Ecto neural progenitor cell (in vitro differentiated cells): ENCODE results near the gene MPND.

Experiments used
- DNase-seq: peaks from one replicate; pipeline ENCODE4 v3.0.0-alpha.2; 2018; ENCODE audit warnings: low spot score

Gene MPND

DNA sequence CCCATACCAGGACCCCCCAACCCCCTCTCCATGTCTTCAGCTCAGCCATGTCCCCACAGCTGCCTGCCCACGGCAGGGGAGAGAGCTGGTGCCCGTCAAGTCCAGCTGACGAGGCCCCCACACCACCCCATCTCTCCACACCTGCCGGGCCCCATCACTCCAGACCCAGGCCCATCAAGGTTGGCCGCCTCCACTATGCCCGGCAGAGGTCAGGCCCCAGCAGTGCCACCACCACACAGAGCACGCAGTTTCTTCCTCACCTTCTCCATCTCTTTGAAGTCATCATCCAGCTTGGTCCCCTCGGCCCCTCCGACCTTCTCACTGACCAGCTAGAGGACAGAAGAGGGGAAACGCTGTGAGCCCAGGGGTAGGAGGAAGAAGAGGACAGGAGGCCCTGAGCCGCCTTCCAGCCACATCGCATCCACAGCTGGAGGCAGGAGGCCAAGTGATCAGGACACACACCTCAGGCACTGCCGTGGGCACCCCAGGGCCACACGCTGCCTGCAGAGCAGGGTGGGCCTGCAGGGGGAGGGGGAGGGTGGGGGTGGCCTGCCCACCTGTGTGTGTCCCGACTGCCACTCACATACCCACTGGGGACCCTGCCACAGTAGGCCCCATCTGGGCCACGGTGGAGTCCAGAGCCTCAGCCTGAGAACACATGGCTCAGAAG is 23.4 kb downstream of the MPND start:
- DNase-seq = no peak

DNA sequence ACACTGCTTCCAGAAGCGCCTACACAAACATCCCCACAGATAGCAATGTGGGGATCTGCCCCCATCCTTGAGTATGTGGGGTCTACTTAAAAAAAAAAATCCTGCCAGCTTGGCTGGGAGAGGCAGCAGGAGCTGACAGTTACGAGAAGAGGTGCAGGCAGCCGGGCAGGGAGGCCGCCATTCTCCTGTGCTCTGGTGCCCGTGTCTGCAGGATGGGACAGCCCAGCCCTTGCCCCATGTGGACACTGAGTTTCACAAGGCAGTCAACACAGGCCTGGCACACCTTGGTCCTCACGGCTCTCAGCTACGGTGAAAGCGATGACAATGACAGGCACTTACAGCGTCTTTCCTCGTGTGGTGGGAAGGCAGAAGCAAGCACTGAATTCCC is 24.0 kb downstream of the MPND start:
- DNase-seq = no peak

DNA sequence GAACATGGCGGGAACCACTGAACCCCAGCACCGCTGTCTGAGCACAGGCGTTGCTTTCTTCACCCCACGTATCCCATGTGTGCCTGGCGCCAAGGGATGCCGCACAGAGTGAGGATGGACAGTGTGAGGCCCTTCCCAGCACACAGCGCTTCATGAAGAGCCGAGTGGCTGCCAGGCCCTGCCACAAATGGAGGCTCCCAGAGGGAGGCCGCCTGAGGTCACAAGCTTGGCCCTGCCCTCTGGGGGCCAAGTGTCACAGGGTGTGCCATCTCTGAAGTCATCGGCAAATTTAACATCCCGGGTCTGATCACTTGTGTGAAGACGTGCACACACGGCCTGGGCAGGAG is 24.4 kb downstream of the MPND start:
- DNase-seq = no peak

DNA sequence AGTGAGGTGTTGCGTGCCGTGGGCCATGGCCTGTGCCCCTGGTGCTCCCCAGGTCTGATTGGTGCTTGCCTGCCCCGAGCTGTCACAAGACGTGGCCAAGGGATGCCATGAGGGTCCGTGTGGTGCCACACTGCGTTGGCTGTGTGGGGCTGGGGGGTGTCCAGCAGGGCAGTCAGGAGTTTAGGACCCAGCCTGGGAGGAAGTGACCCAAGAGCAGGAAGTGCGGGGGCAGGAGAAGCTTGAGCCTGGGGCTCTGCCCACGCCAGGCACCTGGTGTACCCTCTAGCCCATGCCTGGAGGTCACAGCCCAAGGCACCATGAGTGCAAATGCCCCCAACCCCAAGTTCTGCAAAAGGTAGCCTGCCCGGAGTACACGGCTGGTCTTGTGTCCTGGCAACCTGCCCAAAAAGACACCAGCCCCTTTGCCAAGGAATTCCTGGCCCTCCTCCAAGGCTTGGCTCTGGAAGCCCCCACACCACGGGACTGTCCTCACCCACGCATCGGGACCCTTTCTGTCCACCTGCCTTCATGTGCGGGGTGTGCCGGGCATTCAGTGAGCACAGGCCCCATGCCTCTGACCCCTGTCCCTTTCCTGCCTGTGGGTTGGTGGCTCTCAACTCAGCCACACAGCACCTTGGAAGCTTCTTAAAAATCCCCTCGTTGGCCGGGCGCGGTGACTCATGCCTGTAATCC is 24.9 kb downstream of the MPND start:
- DNase-seq = no peak

DNA sequence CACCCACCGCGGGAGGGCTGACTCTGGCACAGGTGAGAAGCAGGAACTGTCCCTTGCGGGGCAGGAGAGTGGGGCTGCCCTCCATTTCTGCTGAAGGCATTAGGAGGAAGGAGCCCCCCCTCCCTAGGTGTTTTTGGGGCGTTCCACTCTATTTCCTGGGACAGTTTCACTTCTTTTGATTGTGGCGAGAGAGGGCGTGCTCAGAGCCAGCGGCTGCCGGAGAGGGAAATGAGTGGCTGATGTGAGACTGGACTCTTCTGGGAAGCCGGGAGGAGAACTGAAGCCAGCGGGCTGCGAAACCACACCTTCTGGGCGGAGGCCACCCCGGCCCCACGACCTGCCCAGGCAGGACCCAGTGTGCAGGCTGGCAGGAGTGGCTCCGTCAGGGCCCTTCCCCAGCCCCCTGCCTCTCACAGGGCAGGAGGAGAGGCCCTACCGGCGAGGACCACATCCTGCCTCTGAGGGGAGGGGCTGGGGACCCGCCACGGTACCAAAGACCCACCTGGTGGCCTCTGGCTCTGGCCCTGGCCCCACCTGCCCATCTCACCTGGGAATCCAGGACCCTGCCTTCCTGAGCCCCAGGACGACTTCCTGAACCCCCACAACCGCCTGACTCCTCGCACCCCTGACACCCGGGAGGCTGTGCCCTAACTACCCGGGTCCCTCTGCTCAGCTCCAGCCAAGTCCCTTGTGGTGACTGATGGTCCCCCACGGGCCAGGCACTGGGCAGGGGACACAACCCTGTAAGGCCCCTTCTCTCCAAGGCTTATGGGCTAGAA is 25.9 kb downstream of the MPND start:
- DNase-seq = no peak

DNA sequence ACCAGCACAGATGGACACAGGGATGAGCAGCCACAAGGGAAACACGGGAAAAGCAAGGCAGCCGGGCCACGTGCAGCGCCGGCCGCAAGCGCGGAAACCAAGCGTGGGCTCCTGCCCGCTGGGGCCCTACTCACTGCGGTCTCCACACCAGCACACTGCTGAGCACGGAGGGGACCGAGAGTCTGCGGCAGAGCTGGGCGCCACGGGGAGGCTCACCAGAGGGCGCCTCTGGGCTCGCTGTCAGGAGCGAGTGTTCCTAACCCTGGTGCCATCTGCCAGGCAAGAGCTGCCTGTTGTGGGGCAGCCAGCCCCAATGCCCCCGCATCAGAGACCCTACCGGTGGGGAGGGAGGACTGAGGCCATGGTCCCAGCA is 26.5 kb downstream of the MPND start:
- no peak for DNase-seq

DNA sequence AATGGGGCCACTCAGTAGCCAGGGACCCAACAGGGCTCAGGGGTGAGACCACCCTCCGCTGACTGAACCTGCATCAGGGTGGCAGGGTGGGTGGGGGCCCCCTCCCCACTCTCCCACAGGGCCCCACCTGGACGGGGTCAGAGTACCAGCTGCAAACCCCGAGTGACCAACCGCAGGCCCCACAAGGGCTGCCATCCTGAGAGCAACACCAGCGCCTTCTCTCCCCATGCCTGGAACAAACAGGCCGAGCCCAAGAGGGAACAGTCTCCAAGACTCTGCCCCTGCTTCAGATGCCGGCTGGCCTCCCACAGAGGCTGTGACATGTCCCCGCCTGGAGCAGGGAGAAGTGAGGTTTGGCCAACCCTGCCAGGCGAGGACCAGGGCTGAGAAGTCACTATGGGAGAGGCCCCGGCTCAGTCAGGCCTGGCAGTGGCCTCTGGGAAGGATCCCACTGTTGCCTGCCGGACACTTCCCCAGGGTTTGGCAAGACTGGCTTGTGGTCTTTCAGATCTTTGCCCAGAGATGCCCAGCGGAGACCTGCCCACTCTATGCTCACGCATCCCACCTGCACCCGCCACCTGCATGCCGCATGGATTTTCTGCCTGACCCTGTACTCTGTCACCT is 27.2 kb downstream of the MPND start:
- DNase-seq = no peak

DNA sequence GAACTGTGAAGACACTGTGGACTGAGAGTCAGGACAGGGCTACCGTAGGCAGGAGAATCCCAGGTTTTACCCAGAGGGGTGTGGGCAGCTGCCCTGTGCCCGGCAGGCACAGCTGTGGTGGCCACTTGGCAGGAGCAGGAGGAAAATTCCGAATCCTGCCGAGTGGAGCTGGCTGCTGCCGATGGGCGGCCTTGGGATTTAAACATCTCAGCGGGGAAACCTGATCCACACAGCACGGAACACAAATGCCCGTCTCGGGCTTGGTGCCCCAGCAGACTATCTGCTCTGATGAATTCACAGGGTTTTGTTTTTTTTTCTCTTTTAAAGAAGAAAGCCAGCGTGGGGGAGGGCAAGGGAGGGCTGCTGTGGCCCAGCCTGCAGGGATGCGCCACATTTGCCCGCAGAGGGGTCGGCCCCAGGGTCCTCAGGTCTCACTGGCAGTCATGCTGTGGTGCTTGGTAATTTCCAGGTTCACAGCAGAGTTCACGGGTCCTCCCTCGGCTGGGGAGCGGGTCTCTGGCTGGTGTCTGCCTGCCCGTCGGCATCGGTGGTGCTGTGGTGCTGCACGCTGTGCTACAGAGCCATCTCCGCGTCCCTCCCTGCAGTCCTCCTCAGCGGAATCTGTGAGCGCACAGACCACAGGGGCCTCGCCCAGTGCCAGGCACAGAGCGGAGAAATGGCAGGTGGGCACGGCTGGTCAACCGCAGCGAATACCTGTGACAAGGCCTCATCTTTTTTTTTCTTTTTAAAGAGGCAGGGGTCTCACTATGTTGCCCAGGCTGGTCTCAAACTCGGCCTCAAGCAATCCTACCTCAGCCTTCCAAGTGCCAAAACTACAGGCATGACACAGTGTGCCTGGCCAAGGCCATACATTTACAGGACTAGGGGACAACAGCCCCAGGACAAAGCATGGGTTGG is 28.1 kb downstream of the MPND start:
- DNase-seq = no peak

DNA sequence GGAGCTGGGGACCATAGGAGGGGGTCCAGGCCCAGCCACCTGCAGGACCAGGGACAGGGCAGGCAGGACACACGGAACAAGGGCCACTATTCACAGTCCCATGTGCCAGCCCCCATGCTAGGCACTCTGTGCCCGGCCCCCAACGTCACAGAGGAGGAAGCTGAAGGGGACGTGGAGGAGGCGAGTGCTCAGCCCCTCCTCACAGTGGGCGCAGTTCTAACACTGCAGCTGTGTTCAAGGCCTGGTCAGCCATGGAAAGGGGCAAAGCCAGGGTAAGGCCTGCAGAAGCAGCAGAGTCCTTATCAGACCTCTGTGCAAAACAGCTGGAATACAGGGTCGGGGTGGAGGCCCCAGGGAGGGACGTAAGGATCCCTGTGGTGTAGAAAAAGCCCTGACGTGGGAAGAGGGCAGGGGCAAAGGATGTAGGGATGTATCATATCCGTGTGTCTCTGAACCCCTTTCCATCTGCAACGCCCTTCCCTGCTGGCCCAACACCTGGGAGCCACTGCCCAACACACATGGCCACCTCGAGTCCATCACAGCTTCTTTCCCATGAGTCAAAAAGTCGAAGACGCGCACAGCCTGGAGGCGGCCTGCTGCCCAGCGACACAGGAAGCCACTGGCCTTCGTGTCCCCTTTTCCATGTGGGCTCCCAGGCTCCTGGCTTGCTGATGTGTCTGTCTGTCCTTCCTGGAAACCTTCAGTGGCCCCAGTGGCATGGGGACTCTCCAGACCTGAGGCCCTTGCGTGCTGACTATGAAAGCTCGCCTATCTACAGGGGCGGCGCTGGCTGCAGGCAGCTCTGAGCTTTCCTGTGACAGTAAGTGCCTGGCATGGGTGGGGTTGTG is 29.0 kb downstream of the MPND start:
- no peak for DNase-seq

DNA sequence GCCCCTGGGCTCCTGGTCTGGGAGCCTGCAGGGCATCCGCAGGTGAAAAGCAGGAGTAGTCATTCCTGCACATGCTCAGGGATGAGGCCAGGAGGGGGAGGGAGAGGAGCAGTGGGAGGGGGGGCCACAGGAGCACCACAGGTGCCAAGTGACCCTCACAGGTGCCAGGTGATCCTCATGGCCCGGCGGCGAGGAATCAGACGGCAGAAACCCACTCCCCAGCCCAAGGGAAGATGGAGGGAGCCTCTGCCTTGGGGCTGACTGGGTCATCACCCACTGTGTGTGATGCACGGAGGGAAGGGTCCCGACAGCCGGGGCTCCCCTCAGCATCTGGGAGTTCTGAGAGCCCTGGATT is 29.6 kb downstream of the MPND start:
- DNase-seq = no peak

DNA sequence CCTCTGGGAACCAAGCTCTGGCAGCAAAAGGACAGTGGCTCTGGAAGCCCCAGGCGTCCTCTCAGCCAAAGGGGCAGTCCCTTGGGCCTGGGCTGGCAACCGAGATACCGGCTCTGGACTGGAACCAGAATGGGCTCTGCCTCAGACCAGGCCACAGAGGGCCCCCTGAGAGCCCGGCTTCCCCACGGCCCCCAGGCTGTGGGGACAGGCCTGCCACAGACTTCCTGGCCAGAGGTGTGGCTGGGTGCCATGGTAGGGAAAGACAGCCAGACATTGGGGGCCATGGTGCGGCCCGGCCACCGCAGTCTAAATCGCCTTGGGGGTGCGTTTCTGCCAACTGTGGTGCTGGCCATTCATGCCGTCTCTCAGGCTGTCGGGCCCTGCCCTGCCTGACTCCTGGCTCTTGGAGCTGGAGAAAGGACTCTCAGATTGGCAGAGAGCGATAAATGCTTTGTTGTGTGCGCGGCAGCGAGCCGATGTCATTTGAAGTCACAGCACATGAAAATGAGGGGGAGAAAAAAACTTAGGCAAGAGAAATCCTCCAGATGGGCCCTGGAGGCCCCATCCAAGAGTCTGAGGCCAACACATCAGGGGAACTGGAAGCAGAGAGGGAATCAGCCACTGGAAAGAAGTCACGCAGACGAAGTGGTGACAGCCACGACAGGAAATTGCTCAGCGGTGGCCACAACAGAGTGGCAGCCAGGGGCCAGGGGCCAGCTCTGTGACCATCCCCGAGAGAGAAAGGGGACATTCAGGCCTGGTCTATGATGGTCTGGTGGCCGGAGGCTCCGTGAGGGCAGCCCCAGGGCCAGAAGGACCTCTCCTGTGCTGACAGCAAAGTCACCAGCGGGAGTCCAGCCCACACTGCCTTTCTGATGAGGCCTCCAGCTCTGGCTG is 30.5 kb downstream of the MPND start:
- no peak for DNase-seq

DNA sequence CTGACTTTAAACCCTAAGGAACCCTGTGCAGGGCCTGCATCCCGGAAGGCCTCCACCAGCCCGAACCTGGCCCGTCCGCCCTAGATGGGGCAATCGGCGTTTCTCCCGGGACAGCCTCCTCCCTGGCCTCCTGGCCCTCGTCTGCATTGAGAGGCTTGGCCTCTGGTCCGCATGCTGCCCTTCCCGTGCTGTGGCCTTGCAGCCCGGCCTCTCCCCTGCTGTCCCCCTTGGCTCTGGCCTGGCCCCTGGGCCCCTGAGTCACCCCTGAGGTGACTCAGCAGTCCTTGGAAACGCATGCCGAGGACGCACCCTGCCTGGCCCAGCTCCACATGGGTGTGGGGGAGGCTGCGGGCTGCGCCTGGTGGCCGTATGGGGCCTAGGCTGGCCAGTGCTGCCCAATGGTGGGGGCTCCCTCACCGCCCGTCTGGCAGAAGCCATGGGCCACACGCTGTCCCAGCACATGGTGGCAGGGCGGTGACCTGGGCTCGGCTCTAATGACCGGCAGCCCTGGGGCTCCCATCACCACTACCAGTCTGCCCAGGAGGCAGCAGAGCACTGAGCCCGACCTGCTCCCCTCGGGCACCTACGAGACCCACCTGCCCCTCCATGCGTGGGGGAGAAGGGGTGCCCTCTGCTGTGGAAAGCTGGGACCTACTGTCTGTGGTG is 31.3 kb downstream of the MPND start:
- no peak for DNase-seq

DNA sequence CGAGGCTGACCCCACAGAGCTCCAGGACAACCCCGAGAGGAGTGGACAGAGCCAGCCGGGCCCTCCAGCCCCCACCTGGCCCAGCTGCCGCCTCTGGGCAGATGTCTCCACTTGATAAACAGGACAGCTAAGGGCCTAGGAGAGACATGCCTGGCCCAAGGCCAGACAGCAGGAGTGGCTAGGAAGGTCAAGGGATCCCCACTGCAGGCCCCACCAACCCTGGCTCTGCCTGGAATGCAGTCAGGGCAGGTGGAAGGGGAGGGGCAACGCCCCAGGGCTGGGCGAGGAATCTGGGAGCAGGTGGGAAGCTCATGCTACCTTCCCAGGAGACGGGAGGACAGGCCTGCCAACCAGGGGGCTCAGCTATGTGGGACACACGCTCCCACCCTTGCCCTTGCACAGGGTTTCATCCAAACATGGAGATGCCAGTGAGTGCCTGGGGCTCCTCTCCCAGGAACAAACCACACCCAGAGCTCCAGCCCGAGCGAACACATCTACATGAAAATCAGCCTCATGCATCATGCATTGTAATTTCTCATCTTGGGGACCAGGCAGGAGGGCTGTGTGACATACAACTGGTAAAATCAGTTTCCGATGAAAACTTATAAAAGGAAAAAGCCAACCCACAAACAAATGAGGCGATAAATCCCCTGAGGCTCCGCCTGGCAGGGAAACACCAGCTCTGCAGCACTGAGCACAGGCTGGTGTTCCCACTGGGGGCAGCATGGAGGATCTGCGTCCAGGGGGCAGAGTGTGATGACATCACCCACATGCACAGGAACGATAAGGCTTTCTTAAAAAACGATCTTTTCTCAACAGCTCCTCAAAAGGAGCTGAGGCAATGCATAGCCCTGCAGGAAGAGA is 32.0 kb downstream of the MPND start:
- no peak for DNase-seq

DNA sequence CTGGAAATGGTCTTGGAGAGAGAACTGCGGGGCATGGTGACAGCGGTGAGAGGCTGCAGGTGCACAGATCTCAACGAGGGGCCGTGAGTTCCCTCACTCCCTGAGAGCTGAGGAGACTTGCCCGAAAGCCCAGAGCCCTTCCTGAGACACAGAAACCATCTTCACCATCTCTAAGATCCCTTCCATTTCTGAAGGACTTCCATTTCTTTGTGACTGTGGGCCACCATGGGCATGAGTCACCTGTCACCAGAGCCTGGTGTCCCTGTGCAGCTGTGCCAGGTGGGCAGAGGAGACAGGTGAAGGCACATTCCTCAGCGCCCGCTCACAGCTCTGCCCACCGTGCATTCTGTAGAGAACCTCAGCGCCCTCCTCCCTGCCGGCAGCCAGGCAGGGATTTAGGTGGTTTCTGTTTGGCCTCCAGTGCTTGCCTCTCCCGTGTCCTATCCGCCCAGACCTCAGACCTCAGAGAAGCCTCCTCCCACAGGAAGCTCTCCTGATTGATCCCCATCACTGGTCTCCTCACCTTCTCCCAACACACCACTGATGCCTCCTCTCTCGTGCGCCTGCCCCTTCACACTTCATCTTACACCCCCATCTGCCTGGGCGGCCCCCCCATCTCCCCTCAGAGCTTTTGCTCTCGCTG is 32.8 kb downstream of the MPND start:
- DNase-seq = no peak

DNA sequence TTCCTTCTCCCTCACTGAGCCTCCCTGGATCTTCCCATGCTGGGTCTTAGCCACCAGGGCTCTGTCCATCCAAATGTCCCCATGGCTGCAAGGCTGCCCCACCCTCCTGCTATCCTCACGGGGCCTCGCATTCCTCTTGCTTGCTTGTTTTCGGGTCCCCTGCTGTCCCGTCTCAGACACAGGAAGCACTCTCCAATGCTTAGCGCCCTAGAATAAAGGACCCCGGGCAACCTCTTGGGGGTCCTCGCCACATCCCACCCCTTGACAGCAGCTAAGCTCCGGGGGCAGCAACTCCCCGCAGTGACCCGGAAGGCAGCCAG is 33.3 kb downstream of the MPND start:
- no peak for DNase-seq

DNA sequence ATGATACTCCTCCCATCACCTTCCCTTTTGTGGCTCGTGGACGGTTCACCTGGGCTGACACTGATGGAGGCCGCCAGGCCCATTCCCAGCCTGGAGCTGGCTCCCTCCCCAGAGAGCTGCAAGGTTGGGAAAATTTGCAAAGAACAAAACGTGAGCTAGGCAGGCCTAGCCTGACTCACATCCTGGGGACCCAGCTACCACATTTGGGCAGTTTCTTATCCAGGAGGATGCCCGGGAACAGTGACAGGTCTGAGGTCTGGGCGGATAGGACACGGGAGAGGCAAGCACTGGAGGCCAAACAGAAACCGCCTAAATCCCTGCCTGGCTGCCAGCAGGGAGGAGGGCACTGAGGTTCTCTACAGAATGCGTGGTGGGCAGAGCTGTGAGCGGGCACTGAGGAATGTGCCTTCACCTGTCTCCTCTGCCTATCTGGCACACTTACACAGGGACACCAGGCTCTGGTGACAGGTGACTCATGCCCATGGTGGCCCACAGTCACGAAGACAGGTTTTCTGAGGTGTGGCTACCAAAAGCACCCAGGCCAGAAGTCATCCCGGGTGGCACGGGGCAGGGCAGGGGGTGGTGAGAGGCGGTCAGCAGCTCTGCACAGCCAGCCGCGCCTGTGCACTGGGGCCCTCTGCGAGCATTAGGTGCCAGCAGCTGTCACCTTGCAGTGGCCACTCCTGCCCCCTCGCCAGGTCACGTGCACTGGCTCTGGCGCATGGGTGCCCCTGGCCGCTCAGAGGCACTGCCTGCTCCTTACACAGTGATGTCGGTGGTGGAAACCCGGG is 33.8 kb downstream of the MPND start:
- no peak for DNase-seq

DNA sequence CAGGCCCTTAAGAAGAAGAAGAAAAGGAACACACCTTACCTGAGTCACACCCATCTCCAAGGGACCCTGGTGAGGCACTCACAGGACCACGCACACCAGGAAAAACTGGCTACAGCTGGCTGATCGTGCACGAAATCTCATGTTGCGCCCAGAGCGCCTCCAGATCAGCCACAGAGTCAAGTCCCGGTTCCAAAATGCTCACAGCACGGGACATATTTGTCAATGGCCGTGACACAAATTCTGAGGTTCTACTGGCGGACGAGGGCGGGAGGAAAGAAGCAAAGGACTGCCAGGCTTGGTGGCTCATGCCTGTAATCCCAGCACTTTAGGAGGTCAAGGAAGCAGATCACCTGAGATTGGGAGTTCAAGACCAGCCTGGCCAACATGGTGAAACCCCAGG is 35.5 kb downstream of the MPND start:
- no peak for DNase-seq
